HepG2 (cell line): ENCODE measurements around the gene PRSS8. TPM values are rescaled to one million over a fixed set of nuclear protein-coding genes. Genes with fewer than 3 reads are reported as not detected.

Experiments used
- GPN1 ChIP-seq: sonication (generic); formaldehyde crosslinking; IDR thresholded peaks from 2 replicates; pipeline ENCODE4 v1.5.1; 2020; ENCODE audit warnings: missing genetic modification reagents, borderline replicate concordance
- SAP130 ChIP-seq: IDR thresholded peaks from 2 replicates; pipeline ENCODE4 v1.6.1; 2016; ENCODE audit warnings: low read depth
- ZNF232 ChIP-seq: sonication (generic); formaldehyde crosslinking; IDR thresholded peaks from 2 replicates; pipeline ENCODE4 v1.4.0; 2020; ENCODE audit warnings: missing genetic modification reagents, borderline replicate concordance
- ZNF256 ChIP-seq: sonication (generic); formaldehyde crosslinking; conservative IDR thresholded peaks from 2 replicates; pipeline ENCODE4 v1.4.0; 2020; ENCODE audit warnings: missing genetic modification reagents
- ZNF333 ChIP-seq: sonication (generic); formaldehyde crosslinking; IDR thresholded peaks from 2 replicates; pipeline ENCODE4 v1.4.0; 2020; ENCODE audit warnings: mild to moderate bottlenecking, missing genetic modification reagents, borderline replicate concordance
- ZNF501 ChIP-seq: sonication (generic); formaldehyde crosslinking; IDR thresholded peaks from 2 replicates; pipeline ENCODE4 v1.5.1; 2020; ENCODE audit warnings: mild to moderate bottlenecking, moderate library complexity, missing genetic modification reagents
- polyA plus RNA-seq, 8 experiments: library from polyadenylated mRNA; depleted of rRNA in 3 of 8; stranded (reverse) in 7 of 8; unstranded in 1 of 8; fragments of >200 nt; fragmentation: Illumina TruSeq in 4 of 8; extraction: Trizol in 4 of 8; gene quantifications; 2 replicates each; pipeline versions ENCODE4 v1.2.1 to v1.2.3, GENCODE V29; 2011 to 2016; ENCODE audit warnings: low read depth in 4 of 8, missing spikeins in 1 of 8, mixed read lengths in 1 of 8; ENCODE audit not compliant: insufficient read depth in 1 of 8
- total RNA-seq, 5 experiments: library from RNA; depleted of rRNA; stranded (reverse); fragments of >200 nt; fragmentation: Illumina TruSeq; extraction: Trizol; gene quantifications; 2 replicates each; pipeline ENCODE4 v1.2.3, GENCODE V29; 2016; ENCODE audit warnings: low read depth in 1 of 5
- TF ChIP-seq, protein P1 (sequence below): sonication (generic); formaldehyde crosslinking; IDR thresholded peaks from 2 replicates; pipeline ENCODE4 v1.5.0; 2020; ENCODE audit warnings: mild to moderate bottlenecking, missing genetic modification reagents
- TF ChIP-seq, protein P2 (sequence below), 2 experiments: fragments of 450-650 bp in 1 of 2; sonication (generic) in 1 of 2; formaldehyde crosslinking in 1 of 2; IDR thresholded peaks; 2 replicates each; pipeline versions ENCODE4 v1.6.1 to v1.8.0; 2016 to 2022; ENCODE audit warnings: antibody characterized with exemption in 1 of 2, mild to moderate bottlenecking in 1 of 2, missing genetic modification reagents in 1 of 2
- TF ChIP-seq, protein P3 (sequence below): IDR thresholded peaks from 2 replicates; pipeline ENCODE4 v1.6.1; 2016; ENCODE audit warnings: missing genetic modification reagents, missing compliant biosample characterization
- TF ChIP-seq, protein P4 (sequence below): sonication (generic); formaldehyde crosslinking; IDR thresholded peaks from 2 replicates; pipeline ENCODE4 v1.9.0; 2021; ENCODE audit warnings: missing genetic modification reagents, borderline replicate concordance
- TF ChIP-seq, protein P5 (sequence below): sonication (generic); formaldehyde crosslinking; IDR thresholded peaks from 2 replicates; pipeline ENCODE4 v1.4.0; 2020; ENCODE audit warnings: mild to moderate bottlenecking, missing genetic modification reagents
- TF ChIP-seq, protein P6 (sequence below): sonication (generic); formaldehyde crosslinking; IDR thresholded peaks from 2 replicates; pipeline ENCODE4 v1.4.0; 2020; ENCODE audit warnings: mild to moderate bottlenecking, low read depth, missing genetic modification reagents

The PRSS8 gene
- total and polyA plus RNA-seq, 2 of the 13 experiments (the other 11 are each of a cell fraction or from before 2014, with no cell fraction given) = 2.6 to 7.2 TPM

DNA sequence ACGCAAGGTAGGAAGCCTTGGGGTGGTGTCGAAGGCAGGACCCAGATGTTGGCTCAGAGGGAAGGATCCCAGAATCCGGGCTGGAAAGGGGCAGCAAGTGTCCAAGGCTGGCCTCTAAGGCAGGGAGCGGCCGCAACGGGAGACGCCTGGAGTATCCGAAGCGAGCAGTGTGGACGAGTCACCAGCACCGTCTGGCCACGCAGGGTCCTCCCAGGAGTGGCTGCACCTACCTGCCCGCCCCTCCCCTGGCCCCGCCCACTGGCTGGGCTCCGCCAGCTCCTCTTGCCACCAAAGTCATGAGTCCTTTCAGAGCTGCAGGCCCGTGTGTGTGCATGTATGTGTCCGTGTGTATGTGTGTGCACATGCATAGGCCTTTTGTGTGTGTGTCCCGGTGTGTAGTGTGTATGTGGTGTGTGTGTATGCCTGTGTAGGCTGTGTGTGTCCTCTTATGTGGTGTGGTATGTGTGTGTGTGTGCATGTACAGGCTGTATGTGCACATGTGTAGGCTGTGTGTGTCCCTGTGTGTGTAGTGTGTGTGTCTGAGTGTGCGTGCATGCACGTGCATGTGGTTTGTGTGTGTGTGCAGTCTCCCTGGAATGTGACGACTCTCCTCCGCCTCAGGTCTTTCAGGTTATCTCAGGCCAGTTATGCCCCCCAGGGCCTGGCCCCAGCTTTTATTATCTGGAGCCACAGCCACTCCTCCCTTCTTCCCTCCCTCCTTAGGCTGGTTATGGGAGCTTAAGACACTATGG lies at the start of gene PRSS8 (continued):
- TF ChIP-seq, protein P1, sequence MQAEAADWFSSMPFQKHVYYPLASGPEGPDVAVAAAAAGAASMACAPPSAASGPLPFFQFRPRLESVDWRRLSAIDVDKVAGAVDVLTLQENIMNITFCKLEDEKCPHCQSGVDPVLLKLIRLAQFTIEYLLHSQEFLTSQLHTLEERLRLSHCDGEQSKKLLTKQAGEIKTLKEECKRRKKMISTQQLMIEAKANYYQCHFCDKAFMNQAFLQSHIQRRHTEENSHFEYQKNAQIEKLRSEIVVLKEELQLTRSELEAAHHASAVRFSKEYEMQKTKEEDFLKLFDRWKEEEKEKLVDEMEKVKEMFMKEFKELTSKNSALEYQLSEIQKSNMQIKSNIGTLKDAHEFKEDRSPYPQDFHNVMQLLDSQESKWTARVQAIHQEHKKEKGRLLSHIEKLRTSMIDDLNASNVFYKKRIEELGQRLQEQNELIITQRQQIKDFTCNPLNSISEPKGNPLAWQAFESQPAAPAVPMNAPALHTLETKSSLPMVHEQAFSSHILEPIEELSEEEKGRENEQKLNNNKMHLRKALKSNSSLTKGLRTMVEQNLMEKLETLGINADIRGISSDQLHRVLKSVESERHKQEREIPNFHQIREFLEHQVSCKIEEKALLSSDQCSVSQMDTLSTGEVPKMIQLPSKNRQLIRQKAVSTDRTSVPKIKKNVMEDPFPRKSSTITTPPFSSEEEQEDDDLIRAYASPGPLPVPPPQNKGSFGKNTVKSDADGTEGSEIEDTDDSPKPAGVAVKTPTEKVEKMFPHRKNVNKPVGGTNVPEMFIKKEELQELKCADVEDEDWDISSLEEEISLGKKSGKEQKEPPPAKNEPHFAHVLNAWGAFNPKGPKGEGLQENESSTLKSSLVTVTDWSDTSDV = 0 out of 2 replicates have a peak, but pooled peaks have one; percentile 4
- TF ChIP-seq, protein P2, sequence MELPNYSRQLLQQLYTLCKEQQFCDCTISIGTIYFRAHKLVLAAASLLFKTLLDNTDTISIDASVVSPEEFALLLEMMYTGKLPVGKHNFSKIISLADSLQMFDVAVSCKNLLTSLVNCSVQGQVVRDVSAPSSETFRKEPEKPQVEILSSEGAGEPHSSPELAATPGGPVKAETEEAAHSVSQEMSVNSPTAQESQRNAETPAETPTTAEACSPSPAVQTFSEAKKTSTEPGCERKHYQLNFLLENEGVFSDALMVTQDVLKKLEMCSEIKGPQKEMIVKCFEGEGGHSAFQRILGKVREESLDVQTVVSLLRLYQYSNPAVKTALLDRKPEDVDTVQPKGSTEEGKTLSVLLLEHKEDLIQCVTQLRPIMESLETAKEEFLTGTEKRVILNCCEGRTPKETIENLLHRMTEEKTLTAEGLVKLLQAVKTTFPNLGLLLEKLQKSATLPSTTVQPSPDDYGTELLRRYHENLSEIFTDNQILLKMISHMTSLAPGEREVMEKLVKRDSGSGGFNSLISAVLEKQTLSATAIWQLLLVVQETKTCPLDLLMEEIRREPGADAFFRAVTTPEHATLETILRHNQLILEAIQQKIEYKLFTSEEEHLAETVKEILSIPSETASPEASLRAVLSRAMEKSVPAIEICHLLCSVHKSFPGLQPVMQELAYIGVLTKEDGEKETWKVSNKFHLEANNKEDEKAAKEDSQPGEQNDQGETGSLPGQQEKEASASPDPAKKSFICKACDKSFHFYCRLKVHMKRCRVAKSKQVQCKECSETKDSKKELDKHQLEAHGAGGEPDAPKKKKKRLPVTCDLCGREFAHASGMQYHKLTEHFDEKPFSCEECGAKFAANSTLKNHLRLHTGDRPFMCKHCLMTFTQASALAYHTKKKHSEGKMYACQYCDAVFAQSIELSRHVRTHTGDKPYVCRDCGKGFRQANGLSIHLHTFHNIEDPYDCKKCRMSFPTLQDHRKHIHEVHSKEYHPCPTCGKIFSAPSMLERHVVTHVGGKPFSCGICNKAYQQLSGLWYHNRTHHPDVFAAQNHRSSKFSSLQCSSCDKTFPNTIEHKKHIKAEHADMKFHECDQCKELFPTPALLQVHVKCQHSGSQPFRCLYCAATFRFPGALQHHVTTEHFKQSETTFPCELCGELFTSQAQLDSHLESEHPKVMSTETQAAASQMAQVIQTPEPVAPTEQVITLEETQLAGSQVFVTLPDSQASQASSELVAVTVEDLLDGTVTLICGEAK (IDR thresholded peaks at IDR 0.05) = peak; percentile 14; the same call in 1 of the 2 replicates
- TF ChIP-seq, protein P2 (CRISPR knock-in tag; IDR thresholded peaks at IDR 0.05) = no peak
- TF ChIP-seq ZNF333 (CRISPR knock-in tag) (no peak), ZNF232 (CRISPR knock-in tag) (0 out of 2 replicates have a peak, but pooled peaks have one; percentile 28), ZNF501 (CRISPR knock-in tag) (peak; percentile 22; the same call in 1 of the 2 replicates), SAP130 (CRISPR knock-in tag) (peak; percentile 42; the same call in 1 of the 2 replicates), GPN1 (CRISPR knock-in tag) (no peak), ZNF256 (CRISPR knock-in tag) (0 out of 2 replicates have a peak, but pooled peaks have one; percentile 1)
- TF ChIP-seq, protein P3, sequence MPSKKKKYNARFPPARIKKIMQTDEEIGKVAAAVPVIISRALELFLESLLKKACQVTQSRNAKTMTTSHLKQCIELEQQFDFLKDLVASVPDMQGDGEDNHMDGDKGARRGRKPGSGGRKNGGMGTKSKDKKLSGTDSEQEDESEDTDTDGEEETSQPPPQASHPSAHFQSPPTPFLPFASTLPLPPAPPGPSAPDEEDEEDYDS (CRISPR knock-in tag) = peak; percentile 25; the same call in 1 of the 2 replicates
- TF ChIP-seq, protein P4, sequence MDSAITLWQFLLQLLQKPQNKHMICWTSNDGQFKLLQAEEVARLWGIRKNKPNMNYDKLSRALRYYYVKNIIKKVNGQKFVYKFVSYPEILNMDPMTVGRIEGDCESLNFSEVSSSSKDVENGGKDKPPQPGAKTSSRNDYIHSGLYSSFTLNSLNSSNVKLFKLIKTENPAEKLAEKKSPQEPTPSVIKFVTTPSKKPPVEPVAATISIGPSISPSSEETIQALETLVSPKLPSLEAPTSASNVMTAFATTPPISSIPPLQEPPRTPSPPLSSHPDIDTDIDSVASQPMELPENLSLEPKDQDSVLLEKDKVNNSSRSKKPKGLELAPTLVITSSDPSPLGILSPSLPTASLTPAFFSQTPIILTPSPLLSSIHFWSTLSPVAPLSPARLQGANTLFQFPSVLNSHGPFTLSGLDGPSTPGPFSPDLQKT = no peak
- TF ChIP-seq, protein P5, sequence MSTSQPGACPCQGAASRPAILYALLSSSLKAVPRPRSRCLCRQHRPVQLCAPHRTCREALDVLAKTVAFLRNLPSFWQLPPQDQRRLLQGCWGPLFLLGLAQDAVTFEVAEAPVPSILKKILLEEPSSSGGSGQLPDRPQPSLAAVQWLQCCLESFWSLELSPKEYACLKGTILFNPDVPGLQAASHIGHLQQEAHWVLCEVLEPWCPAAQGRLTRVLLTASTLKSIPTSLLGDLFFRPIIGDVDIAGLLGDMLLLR (CRISPR knock-in tag) = 0 out of 2 replicates have a peak, but pooled peaks have one; percentile 30
- TF ChIP-seq, protein P6, sequence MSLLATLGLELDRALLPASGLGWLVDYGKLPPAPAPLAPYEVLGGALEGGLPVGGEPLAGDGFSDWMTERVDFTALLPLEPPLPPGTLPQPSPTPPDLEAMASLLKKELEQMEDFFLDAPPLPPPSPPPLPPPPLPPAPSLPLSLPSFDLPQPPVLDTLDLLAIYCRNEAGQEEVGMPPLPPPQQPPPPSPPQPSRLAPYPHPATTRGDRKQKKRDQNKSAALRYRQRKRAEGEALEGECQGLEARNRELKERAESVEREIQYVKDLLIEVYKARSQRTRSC (CRISPR knock-in tag) = no peak
